ENCODE data around the gene ERC2.
"Not testable (repeated sequence)": the region's sequence is repeated elsewhere in the genome, so short reads cannot be mapped to it uniquely, and the experiment has no call there.

The ERC2 gene

DNA sequence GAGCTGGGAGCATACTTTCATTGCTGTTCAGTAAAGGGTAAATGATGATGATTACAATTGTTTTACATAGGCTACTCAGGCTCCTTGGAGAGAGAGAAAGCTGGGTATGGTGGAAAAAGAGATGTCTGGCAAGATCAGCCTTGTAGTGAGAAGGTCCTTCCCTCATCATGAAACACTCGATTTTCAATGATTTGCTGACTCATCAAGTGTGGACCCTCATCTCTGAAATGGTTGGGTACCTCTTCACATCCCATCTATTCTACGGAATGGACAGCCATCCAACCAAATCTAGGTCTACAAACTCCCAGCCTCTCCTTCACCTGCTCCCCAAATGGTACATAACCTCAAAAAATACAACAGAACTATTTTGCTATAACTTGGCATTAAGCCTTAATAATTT is 610.6 kb downstream of the ERC2 start:
- H3K27ac ChIP-seq: no peak overlapping the region
- no peak for TF ChIP-seq ZFX (IDR thresholded peaks at IDR 0.05; ENCODE audit: borderline replicate concordance)
- TF ChIP-seq, protein P1, sequence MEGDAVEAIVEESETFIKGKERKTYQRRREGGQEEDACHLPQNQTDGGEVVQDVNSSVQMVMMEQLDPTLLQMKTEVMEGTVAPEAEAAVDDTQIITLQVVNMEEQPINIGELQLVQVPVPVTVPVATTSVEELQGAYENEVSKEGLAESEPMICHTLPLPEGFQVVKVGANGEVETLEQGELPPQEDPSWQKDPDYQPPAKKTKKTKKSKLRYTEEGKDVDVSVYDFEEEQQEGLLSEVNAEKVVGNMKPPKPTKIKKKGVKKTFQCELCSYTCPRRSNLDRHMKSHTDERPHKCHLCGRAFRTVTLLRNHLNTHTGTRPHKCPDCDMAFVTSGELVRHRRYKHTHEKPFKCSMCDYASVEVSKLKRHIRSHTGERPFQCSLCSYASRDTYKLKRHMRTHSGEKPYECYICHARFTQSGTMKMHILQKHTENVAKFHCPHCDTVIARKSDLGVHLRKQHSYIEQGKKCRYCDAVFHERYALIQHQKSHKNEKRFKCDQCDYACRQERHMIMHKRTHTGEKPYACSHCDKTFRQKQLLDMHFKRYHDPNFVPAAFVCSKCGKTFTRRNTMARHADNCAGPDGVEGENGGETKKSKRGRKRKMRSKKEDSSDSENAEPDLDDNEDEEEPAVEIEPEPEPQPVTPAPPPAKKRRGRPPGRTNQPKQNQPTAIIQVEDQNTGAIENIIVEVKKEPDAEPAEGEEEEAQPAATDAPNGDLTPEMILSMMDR (IDR thresholded peaks at IDR 0.05): no peak

DNA sequence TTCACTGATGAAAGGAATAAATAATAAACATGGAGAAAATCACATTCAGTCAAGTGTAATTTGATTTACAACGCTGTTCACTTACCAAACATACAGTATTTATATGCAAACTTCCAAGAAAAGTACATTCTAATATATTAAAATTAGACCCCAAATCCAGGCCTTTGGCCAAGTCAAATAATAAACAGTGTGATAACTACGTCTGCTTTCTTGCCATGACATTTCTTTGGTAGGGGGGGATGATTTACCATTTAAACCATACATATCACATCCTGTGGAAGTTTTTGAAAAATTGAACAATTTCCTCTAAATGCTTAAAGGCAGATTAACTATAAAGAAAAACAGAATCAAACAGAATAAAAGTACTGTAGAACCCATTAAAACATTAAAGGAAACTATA is 613.0 kb downstream of the ERC2 start:
- no peak for TF ChIP-seq ZFX (IDR thresholded peaks at IDR 0.05; ENCODE audit: borderline replicate concordance)
- TF ChIP-seq, protein P1 (IDR thresholded peaks at IDR 0.05): no peak
- H3K27ac ChIP-seq: no peak overlapping the region

DNA sequence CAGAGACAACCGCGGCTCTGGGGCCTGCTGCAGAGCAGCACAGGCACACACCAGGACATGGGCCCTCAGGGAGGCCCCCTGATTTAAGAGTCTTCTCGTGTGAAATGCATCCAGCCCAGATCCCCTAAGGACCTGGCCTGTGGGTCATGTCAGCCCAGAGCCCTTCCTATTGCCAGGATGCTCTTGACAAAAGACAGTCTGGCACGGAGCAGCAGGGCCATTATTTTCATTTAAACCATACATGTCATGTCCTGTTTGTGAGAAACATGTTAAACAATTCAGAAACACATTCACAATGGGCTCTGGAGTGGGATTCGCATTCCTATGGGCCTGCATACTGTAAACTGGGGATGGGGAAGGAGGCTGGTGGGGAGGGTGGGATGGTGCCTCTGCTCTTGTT is 613.8 kb downstream of the ERC2 start:
- H3K27ac ChIP-seq: no peak overlapping the region
- TF ChIP-seq, protein P1 (IDR thresholded peaks at IDR 0.05): no peak
- no peak for TF ChIP-seq ZFX (IDR thresholded peaks at IDR 0.05; ENCODE audit: borderline replicate concordance)

DNA sequence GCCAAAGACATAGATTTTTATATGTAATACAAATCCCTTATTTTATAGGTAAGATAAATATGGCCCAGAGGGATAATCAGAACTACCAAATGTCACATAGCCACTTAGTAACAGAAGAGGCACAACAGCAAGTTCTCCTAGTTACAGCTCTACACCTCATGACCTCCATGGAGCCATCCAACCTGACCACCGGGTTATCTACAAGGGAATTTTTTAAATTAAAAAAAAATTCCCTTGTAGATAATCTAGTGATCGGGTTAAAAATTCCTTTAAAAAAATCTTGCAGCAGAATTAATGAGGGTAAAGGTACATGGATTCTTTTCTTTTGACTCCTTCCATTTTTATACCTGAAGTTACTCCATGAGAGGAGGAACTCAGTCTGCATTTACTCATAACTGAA is 615.9 kb downstream of the ERC2 start:
- no peak overlapping the region for H3K27ac ChIP-seq
- no peak for TF ChIP-seq ZFX (IDR thresholded peaks at IDR 0.05; ENCODE audit: borderline replicate concordance)
- TF ChIP-seq, protein P1 (IDR thresholded peaks at IDR 0.05): no peak

DNA sequence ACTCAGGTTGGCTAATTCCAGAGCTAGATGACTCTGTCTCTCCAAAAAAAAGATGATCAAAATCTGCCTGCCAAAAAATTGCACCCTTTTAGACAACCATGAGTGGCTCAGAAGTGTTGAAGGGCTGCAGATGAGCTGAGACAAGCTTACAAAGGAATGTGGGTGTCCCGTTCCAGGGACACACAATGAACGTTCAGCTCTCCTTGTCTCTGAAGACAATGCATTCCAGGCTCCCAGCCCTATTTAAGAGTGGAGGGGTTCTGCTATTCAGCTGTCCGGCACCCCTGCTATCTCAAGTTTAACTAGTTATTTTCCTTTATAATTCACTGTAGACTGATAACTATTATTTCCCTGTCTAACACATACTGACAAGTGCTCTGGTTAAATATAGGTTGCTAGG is 626.1 kb downstream of the ERC2 start:
- no peak overlapping the region for H3K27ac ChIP-seq
- TF ChIP-seq ZFX (IDR thresholded peaks at IDR 0.05; ENCODE audit: borderline replicate concordance): no peak
- TF ChIP-seq, protein P1 (IDR thresholded peaks at IDR 0.05): no peak

DNA sequence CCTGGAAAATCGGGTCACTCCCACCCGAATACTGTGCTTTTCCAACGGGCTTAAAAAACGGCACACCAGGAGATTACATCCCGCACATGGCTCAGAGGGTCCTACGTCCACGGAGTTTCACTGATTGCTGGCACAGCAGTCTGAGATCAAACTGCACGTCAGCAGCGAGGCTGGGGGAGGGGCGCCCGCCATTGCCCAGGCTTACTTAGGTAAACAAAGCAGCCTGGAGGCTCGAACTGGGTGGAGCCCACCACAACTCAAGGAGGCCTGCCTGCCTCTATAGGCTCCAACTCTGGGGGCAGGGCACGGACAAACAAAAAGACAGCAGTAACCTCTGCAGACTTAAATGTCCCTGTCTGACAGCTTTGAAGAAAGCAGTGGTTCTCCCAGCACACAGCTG is 636.4 kb downstream of the ERC2 start:
- H3K27ac ChIP-seq: not testable (repeated sequence)

DNA sequence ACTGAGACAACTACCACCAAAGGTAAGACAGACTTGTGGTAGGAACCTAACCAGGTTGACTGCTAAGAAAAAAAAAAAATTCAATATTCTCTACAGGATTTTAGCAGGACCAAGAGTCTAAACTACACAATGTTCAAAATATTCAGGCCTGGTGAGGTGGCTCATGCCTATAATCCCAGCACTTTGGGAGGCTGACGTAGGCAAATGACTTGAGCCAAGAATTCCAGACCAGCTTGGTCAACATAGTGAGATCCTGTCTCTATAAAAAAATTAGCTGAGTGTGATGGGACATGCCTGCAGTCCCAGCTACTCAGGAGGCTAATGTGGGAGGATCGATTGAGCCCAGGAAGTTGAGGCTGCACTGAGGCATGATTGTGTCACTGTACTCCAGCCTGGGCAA is 639.6 kb downstream of the ERC2 start:
- no peak overlapping the region for H3K27ac ChIP-seq
- no peak for TF ChIP-seq ZFX (IDR thresholded peaks at IDR 0.05; ENCODE audit: borderline replicate concordance)
- TF ChIP-seq, protein P1 (IDR thresholded peaks at IDR 0.05): no peak

DNA sequence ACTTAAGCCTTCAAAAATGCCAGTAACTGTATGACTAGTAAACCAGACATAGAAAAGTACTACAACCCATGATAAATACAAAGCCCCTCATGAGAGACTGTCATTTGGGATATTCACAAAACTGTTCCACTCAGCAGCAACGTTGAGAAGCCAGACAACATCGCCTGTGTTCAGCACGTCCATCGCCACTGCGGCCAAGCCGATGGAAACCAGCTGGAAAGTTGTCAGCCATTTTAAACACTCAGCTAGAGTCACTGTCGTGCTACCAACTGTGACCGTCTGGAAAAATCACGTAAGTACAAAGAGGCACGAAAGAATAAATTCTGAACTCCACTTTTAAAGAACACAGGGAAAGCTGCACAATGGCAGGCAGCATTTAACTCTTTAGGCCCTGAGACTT is 640.5 kb downstream of the ERC2 start:
- TF ChIP-seq, protein P1 (IDR thresholded peaks at IDR 0.05): no peak
- TF ChIP-seq ZFX (IDR thresholded peaks at IDR 0.05; ENCODE audit: borderline replicate concordance): no peak

More for the DNA sequence above, 640.5 kb downstream of the ERC2 start:
- H3K27ac ChIP-seq: no peak overlapping the region

Measured in 22Rv1 (cell line).